GM21381 (cell line): ENCODE results near the gene ATG7.

Experiments used
- ATAC-seq: cut with Tn5 transposase; IDR thresholded peaks from one replicate; pipeline ENCODE4 v1.9.1; 2021; ENCODE audit warnings: mild to moderate bottlenecking, moderate library complexity; ENCODE audit not compliant: unreplicated experiment

Gene ATG7

DNA sequence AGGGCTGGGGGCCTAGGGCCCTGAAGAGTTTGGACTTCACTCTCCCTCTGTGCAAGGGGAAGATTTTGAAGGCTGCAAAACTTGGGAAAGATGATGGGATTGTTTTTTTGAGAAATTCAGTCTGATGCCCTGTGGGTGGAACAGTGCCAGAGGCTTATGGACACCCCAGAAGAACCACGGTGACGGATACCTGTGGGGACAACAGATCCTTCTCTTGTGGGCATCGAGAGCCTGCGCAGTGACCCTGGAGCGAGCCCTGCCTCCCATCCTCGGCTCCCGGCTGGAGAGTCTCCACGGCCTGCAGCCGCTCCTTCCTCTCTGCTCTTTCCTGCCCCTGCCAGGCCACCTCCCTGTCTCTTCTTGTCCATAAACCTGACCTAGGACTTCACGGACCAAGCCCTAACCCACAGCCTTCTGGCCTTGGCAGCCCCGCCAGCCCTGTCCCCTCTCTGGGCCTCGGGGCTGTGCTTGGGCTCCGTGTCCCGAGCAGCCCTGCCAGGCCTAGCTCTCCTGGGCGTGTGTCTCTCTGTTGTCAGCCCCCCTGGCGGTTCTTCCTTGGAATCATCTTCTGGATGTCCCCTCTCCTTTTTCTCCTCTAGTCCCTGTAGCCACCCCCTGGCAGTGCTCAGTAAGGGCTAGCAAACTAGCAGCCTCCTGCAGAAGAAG is 273.1 kb downstream of the ATG7 start:
- no peak for ATAC-seq

DNA sequence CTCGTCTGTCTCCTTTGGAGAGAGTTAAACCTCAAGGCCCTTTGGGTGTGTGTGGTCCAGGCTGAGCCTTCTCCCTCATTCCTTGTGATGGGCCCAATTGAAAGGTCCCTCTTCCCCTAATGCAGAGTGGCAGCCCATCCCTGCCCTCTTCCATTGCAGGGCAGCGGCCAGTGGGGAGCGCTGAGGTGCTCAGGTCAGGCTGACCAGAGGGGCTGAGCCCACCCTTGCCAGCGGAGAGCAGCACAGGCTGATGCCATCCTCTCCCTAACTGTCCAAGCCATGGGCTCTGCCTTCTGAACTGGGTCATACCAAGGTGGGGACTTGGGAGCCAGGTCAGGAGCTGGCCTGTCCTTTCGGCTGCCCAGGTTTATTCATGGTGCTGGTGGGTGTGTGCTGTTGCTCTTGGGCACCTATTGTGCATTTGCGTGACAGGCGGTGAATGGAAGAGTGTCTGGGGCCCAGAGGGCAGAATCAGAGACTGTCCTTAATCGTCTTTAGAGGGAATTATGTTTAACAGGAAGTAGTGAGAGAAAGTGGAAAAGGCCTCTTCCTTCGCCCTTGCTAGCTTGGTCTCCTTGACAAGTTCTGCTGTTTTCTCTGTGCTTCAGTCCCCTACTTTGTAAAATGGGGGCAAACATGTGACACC is 274.6 kb downstream of the ATG7 start:
- no peak for ATAC-seq

DNA sequence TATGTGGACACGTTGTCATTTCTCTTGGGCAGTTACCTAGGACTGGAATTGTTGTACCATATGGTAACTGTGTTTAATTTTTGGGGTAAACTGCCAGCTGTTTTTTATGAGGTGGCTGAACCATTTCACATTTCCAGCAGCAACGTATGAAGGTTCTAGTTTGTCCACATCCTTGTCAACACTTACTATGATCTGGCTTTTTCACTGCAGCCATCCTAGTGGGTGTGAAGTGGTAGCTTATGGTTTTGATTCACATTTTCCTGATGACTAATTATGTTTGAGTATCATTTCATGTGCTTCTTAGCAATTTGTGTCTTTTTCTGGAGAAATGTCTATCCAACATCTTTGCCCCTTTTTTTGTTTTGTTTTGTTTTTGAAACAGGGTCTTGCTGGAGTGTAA is 275.3 kb downstream of the ATG7 start:
- no peak for ATAC-seq

DNA sequence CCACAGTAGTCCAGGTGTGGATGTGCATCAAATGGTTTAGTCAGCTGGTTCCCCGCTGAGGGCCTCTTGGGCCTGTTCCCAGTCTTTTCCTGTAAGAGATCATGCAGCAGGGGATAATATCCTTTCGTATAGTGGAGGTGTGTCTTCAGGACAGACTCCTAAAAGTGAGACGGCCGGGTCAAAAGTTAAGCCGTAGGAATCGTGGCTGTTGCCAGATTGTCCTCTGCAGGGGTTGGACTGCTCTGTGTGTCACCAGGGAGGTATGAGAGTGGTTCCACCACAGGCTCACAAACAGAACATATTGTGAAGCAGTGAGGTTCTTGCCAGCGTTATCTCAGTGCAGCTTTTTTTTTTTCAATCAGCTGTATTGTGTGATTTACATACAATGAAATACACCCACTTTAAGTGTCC is 276.5 kb downstream of the ATG7 start:
- ATAC-seq, result no peak

DNA sequence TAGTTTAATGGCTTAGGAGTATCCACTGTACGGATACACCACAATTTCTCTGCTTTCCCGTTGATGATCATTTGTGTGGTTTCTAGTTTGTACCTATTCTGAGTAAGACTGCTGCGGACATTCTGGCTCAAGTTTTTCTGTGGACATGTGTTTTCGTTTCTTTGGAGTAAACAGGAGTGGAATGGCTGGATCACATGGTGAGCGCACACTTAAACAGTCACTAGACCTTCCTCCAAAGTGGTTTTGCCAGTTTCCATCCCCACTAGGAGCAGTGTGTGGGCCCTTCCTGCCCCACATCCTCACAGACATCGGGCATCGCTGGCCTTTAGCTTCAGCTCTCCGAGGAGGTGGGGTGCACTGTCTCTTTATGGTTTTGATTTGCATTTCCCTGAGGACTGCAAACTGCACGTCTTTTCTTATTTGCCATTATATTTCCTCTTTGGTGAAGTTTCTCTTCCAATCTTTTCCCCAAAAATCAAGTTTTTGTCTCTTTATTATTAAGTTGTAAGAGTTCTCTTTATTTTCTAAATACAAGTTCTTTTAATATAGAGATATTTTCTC is 277.5 kb downstream of the ATG7 start:
- ATAC-seq, result no peak

DNA sequence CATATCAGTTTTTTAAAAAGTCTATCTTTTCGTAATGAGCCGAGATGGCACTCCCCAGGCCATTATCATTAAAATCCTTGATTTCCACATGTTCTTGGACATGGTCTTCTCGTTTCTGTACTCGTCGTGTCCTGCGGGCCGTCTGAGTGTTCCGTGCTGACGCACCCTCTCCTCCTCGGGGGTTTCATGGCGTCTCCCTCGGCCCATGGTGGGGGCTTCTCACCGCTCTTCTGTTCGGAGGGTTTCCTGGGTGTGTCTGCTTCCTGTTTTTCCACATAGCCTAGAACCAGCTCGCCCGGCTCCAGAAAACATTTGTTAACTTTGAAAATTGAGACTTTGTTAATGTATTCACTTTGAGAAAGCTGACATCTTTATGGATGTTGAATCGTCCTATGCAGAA is 278.8 kb downstream of the ATG7 start:
- no peak for ATAC-seq

DNA sequence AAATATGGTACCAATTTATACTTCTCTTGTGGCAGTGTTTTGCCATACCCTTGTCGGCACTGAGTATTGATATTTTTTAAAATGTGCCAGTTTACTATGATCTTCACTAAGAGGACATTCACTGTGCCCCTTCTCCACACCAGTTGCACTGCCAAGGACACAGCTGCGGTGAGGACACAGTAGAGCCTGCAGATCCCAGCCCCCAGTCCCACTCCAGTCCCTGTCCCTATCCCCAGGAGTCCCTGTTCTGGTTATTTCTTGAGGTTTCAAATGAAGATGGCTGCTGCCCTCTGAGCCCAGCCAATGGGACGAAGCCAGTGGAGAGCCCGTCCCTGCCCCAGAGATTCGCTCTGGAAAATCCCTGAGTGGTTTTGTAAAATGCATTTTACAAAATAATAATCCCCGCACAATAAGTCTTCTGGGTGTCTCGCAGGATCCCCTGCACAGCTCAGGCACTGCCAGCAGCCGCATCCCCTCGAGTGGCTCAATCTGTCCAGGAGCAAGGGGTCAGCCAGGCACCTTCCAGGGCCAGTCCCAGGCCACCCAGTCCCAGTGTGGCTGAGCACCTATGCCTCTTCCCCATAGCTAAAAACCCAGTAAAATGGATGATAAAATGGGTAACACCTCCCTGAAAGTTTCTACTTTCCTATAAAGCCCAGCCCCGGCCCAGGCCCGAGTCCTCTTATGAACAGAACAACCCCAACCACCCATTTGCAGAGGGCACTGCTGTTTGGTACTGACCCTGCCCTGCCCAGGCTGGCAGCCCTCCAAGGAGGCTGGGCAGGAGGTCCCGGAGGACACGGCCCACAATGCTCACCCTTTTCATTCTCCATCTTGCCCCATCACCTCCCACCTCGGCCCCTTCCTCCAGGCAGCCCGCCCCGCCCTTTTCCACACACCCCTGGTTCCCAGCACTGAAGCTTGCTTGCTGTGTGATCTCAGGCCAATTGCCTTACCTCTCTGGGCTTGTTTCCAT is 280.4 kb downstream of the ATG7 start:
- no peak for ATAC-seq

DNA sequence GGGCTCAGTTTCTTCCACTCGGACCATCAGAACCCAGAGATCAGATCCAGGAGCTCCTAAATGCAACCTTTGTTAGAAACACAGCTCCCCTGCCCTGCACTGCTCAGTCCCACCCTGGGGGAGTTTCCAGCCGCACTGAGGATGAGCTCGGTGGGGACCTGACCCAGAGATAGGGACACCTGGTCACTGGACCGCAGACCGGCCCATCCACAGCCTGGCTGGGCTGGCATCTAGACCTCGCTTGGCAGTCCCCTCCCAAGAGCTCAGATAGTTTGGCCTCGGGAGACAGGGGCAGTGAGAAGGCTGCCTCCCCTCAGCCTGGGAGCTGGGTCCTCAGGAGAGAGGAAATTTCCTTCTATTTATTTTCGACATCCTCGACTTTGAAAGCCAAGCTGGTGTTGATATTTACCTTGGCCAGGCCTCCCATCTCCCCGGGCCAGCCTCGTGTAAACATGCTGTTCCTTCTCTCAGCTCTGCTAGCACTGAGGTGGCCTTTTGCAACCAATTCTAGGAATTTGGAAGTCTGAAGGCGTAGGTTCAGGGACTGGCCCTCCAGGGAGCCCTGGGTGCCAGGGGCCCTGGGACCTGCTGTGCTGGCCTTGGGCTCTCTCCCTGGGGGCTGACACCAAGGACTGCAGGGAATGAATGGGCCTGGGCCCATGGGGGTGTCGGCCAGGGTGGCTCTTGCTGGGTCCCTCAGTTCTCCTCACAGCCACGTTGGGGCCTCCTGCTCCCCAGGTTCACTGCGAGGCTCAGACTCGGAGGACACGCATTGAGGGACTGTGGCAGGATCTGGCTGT is 281.4 kb downstream of the ATG7 start:
- no peak for ATAC-seq

DNA sequence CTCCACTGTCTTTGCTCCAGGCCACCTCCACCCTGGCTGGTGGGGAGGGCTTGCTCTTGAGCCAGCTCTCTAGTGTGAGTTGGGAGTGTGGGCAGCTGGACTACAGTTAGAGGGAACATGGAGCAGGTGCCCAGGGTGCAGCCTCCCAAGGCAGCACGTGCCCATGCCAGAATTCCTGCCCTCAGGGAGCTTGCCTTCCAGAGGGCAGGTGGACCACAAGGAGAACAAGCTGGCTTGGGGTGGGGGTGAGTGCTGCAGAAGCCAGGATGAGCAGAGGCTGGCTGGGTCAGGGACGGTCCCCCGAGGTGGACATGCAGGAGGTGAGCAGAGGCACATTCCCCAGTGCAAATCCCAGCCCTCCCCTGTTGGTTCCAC is 282.0 kb downstream of the ATG7 start:
- no peak for ATAC-seq

DNA sequence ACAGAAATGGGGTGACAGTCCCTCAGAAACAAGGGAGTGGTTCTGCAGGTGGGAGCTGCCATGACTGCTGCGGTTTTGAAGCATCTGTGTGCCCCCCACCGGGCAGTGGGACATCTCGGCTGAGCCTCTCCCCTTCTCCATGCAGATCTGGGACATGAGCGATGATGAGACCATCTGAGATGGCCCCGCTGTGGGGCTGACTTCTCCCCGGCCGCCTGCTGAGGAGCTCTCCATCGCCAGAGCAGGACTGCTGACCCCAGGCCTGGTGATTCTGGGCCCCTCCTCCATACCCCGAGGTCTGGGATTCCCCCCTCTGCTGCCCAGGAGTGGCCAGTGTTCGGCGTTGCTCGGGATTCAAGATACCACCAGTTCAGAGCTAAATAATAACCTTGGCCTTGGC is 282.5 kb downstream of the ATG7 start:
- ATAC-seq, result no peak

DNA sequence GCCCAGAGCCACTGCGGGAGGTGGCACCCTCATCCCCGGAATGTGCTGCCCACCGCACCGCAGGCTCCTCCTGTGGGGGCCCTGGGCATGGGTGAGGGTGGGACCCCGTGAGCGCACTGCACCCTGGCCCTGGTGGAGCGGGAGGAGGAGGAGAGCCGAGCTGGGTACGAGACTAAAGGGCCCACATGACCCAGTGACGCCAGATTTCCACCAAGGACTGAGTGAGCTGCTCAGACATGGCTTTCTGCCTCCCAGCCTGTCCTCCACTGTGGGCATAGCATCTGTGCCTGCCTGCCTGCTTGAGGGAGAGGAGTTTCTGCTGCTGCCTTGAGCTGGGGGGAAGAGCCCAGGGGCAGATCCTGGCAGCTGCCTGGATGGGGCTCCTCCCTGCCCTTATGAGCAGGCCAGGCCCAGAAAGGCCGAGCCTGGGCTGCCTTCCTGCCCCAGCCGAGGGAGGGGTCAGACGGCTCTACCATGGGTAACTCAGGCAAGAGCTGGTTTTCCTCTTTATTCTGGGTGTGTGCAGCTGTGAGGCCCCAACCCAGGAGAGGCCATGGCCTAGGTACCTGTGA is 283.1 kb downstream of the ATG7 start:
- ATAC-seq, result no peak

DNA sequence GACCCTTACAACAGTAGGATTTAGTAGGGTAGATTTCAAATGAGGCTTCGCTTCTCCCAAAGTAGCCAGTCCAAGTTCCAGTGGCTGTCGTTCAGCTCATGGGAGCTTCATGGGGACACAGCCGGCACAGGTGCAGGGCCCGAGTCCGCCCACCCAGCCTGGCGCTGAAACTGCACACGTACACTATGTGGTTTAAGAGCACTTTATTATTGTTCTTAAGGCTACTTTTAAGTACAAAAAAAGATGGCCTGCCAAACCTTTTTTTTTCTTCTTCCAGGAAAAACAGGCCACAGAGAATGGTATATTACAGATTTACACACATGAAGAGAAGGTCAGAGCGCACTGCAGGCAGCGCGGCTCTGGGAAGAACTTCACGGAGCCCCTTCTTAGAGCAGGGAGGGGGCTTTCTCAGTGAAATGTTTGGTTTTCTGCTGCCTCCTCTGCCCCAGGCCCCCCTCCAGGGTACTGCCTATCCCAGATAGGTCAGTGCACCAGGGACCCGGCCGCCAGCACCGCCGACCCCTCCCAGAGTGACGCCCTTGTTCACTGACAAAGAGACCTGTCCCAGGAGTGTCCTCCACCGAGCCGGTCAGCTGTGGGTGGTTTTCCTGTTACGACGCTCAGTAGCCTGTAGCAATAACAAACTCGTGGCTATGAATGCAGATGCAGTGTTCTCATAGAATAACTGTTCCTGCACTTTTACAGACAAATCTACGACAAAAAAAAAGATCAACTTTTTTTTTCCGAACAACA is 283.9 kb downstream of the ATG7 start:
- ATAC-seq, result no peak

DNA sequence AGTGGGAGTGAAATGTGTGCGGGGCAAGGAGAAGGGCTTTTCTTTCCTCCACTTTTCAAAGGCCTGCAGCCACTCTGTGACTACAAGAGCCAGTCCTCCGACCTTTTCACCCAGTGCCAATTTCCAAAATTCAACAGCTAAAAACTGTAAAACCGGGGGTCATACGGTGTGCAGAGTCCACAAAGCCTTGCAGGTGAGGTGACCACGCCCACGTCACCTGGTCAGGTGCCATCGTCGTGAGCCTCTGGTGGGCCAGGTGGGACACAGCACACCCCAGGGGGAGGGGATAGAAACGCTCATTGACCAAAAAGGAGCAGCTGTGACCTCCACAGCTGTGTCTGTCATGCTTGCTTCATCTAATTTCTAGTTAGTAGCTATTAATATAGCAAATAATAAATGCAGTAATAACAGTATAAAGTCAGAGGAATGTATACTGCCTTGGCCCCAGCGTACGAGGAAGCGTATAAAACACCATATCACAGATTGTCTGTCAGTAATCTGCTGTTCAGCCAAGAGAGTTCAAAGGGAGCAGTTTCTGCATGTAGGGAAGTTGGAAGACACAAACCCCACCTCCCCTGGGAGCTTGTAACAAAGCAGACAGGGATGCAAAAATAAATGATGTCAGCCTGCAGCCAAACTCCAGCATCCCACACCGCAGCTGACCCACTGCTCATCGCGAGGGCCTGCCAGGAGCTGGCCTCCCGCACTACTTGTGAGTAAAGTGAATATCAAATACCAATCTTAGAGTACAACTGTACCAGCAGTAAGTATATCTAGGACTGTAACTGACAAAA is 284.9 kb downstream of the ATG7 start:
- no peak for ATAC-seq

DNA sequence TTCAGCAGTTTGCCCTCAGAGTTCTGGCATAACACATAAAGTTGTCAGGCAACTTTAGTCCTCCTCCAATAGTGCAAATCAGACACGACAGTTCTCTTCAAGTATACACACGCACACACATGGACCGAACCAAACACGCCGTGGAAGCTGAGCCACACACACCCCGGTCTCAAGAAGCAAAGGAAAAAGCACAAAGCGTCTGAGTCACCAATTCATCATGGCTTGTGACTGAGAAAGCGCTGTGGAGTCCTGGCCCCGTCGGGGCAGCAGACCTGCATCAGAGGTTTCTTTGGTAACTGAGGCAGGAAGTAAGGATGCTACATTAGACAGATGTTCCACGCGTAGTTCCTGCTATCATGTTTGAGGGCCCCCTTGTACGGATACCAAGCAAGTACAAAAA is 285.8 kb downstream of the ATG7 start:
- ATAC-seq, result no peak

DNA sequence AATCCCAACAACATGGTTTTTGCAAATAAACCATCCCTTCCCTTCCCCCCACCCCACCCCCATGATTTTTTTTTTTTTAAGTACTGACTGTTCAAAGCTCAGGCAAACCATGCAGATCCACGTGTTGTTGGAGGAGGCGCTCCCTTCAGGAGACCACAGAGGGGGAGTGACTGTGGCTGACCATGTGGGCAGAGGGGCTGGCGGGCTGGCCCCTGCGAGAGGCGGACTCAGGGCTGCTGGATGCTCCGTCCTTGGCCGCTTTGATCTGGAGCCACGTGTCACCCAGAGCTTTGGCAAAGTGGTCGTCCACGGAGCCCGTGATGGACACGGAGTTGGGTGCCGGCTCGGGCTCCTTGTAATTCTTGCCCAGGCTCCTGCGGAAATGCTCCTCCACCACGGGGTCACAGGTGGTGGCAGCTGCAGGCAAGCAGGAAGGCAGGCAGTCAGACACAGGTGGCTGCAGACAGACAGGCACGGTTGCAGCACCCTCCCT is 286.3 kb downstream of the ATG7 start:
- ATAC-seq, result no peak

DNA sequence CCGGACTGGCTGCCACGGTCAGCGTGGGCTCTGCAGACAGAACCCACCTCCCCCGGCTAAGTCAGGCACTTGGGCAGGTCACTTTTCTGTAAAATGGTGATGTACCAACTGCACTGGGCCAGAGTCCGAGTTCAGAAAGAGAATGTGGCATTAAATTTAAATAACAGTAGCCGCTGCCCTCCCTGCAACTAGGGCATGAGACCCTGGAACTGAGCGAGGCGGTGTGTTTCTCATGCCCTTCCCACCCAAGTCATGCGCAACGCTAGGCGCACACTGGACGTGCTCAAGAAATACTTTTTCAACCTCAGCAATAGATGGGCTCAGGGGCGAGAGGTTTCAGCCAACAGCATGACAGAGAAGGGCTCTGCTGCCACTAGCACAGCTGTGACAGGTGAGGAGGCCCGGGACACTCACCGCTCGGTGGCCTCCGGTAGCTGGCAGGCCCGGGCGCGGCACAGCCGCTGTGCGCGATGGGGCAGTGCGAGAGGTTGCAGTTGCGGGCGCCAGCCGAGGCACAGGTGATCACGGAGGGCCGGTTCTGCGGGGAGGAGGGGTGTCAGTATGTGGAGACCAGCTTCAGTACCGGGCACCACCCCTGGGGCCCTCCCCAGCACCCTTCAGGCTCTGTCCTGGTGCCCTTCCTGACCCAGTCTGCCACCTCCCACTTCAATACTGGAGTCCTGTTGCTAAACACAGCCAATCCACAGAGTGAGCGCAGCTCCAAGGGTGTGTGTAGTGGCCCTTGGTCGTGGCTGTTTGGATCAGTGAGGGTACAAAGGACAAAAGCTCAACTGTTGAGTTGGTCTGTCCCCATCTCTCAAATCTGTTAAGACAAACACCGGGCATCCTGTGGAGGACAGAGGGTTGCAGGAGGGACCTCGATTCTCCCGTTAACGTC is 287.0 kb downstream of the ATG7 start:
- no peak for ATAC-seq

DNA sequence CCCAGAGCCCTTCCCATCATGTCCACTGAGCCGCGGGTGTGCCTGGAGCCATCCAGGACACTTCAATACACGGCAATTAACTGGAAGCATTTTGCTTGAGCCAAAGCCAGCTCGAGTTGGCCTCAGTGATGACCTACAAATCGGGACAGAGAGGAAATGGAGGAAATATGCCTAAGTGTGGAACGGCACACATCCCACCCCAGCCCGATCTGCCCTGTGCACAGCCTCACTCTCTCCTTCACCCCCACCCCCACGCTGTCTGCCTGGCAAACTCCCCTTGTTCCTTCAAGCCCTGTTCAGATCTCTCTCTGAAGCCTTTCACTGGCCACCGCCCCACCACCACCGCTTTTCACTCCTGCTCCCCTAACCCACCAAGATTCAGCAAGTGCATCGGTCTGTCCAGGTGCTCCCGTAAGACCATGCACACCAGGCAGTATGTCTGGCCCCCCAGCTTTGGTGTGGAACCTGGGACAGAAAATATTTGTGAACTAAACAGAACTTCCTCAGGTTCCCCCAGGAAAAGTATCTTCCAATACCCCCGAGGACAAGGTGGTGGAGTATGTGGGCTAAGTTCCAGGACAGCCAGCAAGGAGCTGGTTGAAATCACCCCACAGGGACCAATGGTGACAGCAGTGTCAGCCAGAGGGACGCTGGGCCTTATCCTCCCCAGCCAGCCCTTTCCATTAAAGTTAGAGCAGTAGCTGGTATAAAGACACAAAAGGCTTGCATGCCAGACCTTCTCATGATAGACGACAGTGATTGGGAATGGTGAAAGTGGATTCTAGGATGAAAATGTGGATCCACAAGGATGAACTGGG is 287.8 kb downstream of the ATG7 start:
- no peak for ATAC-seq
